HFFc6 (cell line): Measurements from ENCODE around the gene BPIFA3. TPM values are rescaled to one million over a fixed set of nuclear protein-coding genes. Genes with fewer than 3 reads are reported as not detected.

Experiments
- DNase-seq: peaks from one replicate; pipeline ENCODE4 v3.0.0-alpha.2; 2018
- H3K27ac Mint-ChIP-seq: 2 replicates; pipeline ENCODE4 v1.8.0; 2020; ENCODE audit warnings: mild to moderate bottlenecking, mixed read lengths
- H3K27me3 Mint-ChIP-seq: 2 replicates; pipeline ENCODE4 v1.8.0; 2021; ENCODE audit warnings: mild to moderate bottlenecking, moderate library complexity, mixed read lengths; ENCODE audit not compliant: insufficient read depth
- H3K36me3 Mint-ChIP-seq: 2 replicates; pipeline ENCODE4 v1.8.0; 2021; ENCODE audit warnings: low read depth, mixed read lengths
- H3K4me1 Mint-ChIP-seq: 2 replicates; pipeline ENCODE4 v1.8.0; 2020; ENCODE audit warnings: low read depth, mixed read lengths
- H3K4me3 Mint-ChIP-seq: 2 replicates; pipeline ENCODE4 v1.8.0; 2020; ENCODE audit warnings: mild to moderate bottlenecking, moderate library complexity, mixed read lengths
- H3K9me3 Mint-ChIP-seq: 2 replicates; pipeline ENCODE4 v1.8.0; 2020; ENCODE audit warnings: mild to moderate bottlenecking, mixed read lengths
- CTCF ChIP-seq: fragments of 200-600 bp; sonication (generic); IDR thresholded peaks from 2 replicates; pipeline ENCODE4 v1.5.0; 2021; ENCODE audit warnings: antibody characterized with exemption, mild to moderate bottlenecking
- total RNA-seq, 6 experiments: library from RNA; stranded (reverse); fragmentation: NEBNext Ultra II Directional; extraction: Animal tissue kit (Norgen Biotek cat#: 25700); gene quantifications; 2 replicates in 1 of 6; 3 replicates in 5 of 6; pipeline ENCODE4 v1.2.3, GENCODE V29; 2021

BPIFA3 gene
- total RNA-seq, 6 experiments from 2014 or later: not detected

DNA sequence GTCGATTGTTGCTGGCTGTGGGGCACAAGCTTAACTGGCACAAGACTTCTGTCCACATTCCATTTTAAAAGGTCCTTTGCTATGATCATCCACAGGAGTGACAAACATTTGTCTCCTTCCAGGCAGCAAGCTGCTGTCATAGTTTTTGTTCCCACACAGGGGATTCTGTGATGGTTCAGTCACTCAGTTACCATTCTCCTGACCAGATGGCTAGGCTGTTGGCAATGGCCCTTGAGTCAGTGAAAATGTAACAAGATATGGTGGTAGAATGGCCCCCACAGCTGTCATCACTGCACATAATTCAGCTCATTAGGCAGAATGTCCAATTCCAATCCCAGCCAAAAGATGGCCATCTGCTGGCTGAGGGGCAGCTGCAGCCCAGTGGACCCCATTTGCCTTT, 32.3 kb downstream of the BPIFA3 start:
- Mint-ChIP-seq H3K9me3 (no peaks in the 10 kb centered on the region), H3K4me1 (no peaks in the 10 kb centered on the region), H3K36me3 (no peaks in the 10 kb centered on the region), H3K27ac (no peak overlapping the region), H3K4me3 (no peak overlapping the region), H3K27me3 (peaks cover 16% of the 10 kb centered on the region)
- DNase-seq: no peak
- no peak for TF ChIP-seq CTCF

GRCh38 chr20:33250666-33251065, 33.5 kb downstream of the BPIFA3 start:
- H3K27ac Mint-ChIP-seq: no peak overlapping the region
- no peak for TF ChIP-seq CTCF
- no peak overlapping the region for H3K4me3 Mint-ChIP-seq

DNA sequence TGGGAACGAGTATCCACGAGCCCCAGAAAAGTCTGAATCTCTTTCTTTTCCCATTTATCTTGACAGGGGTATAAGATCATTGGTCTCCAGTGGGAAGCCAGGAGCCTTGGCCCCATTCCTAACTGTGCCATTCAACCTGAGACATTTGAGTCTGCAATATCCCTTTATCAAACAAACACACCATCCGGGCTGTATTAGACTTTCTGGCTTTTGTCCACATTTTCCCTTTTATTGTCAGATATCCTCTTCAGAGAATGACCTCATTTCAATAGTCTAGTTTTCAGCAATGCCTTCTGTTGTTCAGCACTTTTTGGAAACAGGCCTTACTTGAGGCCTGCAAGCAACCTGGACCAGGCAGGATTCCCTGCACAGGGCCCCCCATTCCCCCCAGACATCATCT, 34.3 kb downstream of the BPIFA3 start:
- no peaks in the 10 kb centered on the region for H3K9me3 Mint-ChIP-seq
- no peak overlapping the region for H3K27ac Mint-ChIP-seq
- H3K4me3 Mint-ChIP-seq: no peak overlapping the region
- H3K36me3 Mint-ChIP-seq: no peaks in the 10 kb centered on the region
- TF ChIP-seq CTCF: no peak
- H3K4me1 Mint-ChIP-seq: no peaks in the 10 kb centered on the region
- H3K27me3 Mint-ChIP-seq: peaks cover 18% of the 10 kb centered on the region
- DNase-seq: no peak

More at GRCh38 chr20:33250666-33251065, 33.5 kb downstream of the BPIFA3 start:
- Mint-ChIP-seq H3K36me3 (no peaks in the 10 kb centered on the region), H3K4me1 (no peaks in the 10 kb centered on the region), H3K27me3 (peaks cover 21% of the 10 kb centered on the region), H3K9me3 (no peaks in the 10 kb centered on the region)
- no peak for DNase-seq

- no peaks in the 10 kb centered on the region for H3K9me3 Mint-ChIP-seq
- H3K4me3 Mint-ChIP-seq: no peak overlapping the region
- DNase-seq: no peak
- TF ChIP-seq CTCF: no peak
- no peaks in the 10 kb centered on the region for H3K4me1 Mint-ChIP-seq
- H3K27me3 Mint-ChIP-seq: peaks cover 24% of the 10 kb centered on the region
- H3K36me3 Mint-ChIP-seq: no peaks in the 10 kb centered on the region
- no peak overlapping the region for H3K27ac Mint-ChIP-seq
Measured at GRCh38 chr20:33252460-33252859, 35.3 kb downstream of the BPIFA3 start.

DNA sequence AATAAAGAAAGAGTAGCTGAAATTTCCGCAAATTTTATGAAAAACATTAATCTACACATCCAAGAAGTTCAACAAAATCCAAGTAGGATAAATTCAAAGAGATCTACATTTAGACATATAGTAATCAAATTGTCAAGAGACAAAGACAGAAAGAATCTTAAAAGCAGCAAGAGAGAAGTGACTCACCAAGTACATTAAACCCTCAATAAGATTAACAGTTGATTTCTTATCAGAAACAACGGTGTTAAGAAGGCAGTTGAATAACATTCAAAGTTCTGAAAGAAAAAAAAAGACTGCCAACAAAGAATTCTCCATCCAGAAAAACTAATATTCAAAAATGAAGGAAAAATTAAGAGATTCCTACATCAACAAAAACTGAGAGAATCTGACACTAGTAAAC, 37.9 kb downstream of the BPIFA3 start:
- Mint-ChIP-seq H3K4me1 (no peaks in the 10 kb centered on the region), H3K9me3 (no peaks in the 10 kb centered on the region), H3K27ac (no peak overlapping the region), H3K36me3 (no peaks in the 10 kb centered on the region), H3K4me3 (no peak overlapping the region), H3K27me3 (peaks cover 19% of the 10 kb centered on the region; the same call in 1 of the 2 replicates)
- no peak for DNase-seq
- TF ChIP-seq CTCF: no peak

- no peak for DNase-seq
- TF ChIP-seq CTCF: no peak
- Mint-ChIP-seq H3K4me1 (peaks cover 7% of the 10 kb centered on the region), H3K27me3 (peaks cover 19% of the 10 kb centered on the region), H3K4me3 (no peak overlapping the region), H3K27ac (no peak overlapping the region), H3K36me3 (no peaks in the 10 kb centered on the region), H3K9me3 (no peaks in the 10 kb centered on the region)
Measured at GRCh38 chr20:33257237-33257636, 40.1 kb downstream of the BPIFA3 start.
